Stimulated activated CD4-positive, alpha-beta T cell treated with anti-CD3 and anti-CD28 coated beads, Interleukin-15, amount 100 ng/mL, for 48 hours (primary cell): ENCODE results near the gene VPS16.
A peak's percentile ranks its signal among the peaks of the same experiment; 100 is the strongest.

Experiments used
- DNase-seq, 2 donors: peaks; one replicate each; pipeline ENCODE4 v3.0.0-alpha.2; 2020; ENCODE audit warnings: low read depth in 2 of 2

Gene VPS16

GRCh38 chr20:2834401-2835110 is 6.0 kb upstream of the VPS16 start:
- no peak for DNase-seq

- DNase-seq = no peak
These were observed 5.2 kb upstream of the VPS16 start for GRCh38 chr20:2835331-2835796.

- DNase-seq = no peak
These were observed 4.5 kb upstream of the VPS16 start for GRCh38 chr20:2836035-2836434.

- DNase-seq = no peak
These were observed 3.2 kb upstream of the VPS16 start for GRCh38 chr20:2837221-2837960.

GRCh38 chr20:2838170-2838797 is 2.3 kb upstream of the VPS16 start:
- DNase-seq = no peak

- DNase-seq = no peak
These were observed 1.5 kb upstream of the VPS16 start for GRCh38 chr20:2838847-2839671.

GRCh38 chr20:2839732-2840137 is 810 bp upstream of the VPS16 start:
- no peak for DNase-seq

- DNase-seq = peak in 1 of 2 donors; percentile 18
These were observed 504 bp downstream of the VPS16 start for GRCh38 chr20:2840967-2841531.

GRCh38 chr20:2845607-2846006 is 5.1 kb downstream of the VPS16 start:
- no peak for DNase-seq

- no peak for DNase-seq
These were observed 6.2 kb downstream of the VPS16 start for GRCh38 chr20:2846698-2847097.

GRCh38 chr20:2847802-2848201 is 7.3 kb downstream of the VPS16 start:
- DNase-seq = no peak

GRCh38 chr20:2849529-2849928 is 9.0 kb downstream of the VPS16 start:
- no peak for DNase-seq

- DNase-seq = no peak
These were observed 10.5 kb downstream of the VPS16 start for GRCh38 chr20:2851086-2851485.

GRCh38 chr20:2858591-2858990 is 18.0 kb downstream of the VPS16 start:
- DNase-seq = no peak

- no peak for DNase-seq
These were observed 19.0 kb downstream of the VPS16 start for GRCh38 chr20:2859330-2860121.

GRCh38 chr20:2864626-2865025 is 24.1 kb downstream of the VPS16 start:
- DNase-seq = no peak

GRCh38 chr20:2865101-2865500 is 24.6 kb downstream of the VPS16 start:
- no peak for DNase-seq

GRCh38 chr20:2865630-2866029 is 25.1 kb downstream of the VPS16 start:
- DNase-seq = peak in 1 of 2 donors; percentile 43

- DNase-seq = no peak
These were observed 25.7 kb downstream of the VPS16 start for GRCh38 chr20:2866236-2866635.

- no peak for DNase-seq
These were observed 26.7 kb downstream of the VPS16 start for GRCh38 chr20:2867081-2867864.
